Upper lobe of left lung (tissue), 4 donors: ENCODE data around the gene TBL1XR1.

ENCODE experiments used
- EP300 ChIP-seq, 4 donors: sonication (generic); formaldehyde crosslinking; IDR thresholded peaks; one replicate each; pipeline ENCODE4 v1.5.1; 2017; ENCODE audit warnings: antibody characterized with exemption in 4 of 4, control low read depth in 2 of 4
- POLR2A ChIP-seq, 4 donors: fragments of 450-650 bp; IDR thresholded peaks; one replicate each; pipeline ENCODE4 v1.5.1; 2016 to 2017; ENCODE audit warnings: antibody characterized with exemption in 4 of 4, mild to moderate bottlenecking in 2 of 4
- POLR2AphosphoS5 ChIP-seq, 2 donors: sonication (generic); formaldehyde crosslinking; IDR thresholded peaks; one replicate each; pipeline ENCODE4 v1.5.1; 2017; ENCODE audit warnings: antibody characterized with exemption in 2 of 2
- TF ChIP-seq, protein P1 (sequence below), 6 experiments: fragments of 450-650 bp in 4 of 6; fragments of 200-600 bp in 2 of 6; sonication (generic) in 2 of 6; IDR thresholded peaks; one replicate each; pipeline ENCODE4 v1.5.1; 2016 to 2019; ENCODE audit warnings: antibody characterized with exemption in 6 of 6

DNA sequence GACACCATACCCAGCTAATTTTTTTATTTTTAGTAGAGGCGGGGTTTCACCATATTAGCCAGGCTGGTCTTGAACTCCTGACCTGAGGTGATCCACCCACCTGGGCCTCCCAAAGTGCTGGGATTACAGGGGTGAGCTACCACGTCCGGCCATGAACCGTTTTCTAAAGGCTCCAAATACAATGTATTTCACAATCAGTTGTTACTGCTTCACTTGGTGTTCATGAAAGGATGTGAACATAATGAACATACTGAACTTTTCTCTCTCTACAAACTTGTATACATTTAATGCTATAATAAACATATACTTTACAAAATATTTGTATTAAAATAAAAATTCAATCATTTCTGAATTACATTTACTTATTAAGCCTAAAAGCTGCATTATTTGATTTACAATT, 28.9 kb downstream of the TBL1XR1 start:
- TF ChIP-seq POLR2A (IDR thresholded peaks at IDR 0.05): no peak
- TF ChIP-seq, protein P1, sequence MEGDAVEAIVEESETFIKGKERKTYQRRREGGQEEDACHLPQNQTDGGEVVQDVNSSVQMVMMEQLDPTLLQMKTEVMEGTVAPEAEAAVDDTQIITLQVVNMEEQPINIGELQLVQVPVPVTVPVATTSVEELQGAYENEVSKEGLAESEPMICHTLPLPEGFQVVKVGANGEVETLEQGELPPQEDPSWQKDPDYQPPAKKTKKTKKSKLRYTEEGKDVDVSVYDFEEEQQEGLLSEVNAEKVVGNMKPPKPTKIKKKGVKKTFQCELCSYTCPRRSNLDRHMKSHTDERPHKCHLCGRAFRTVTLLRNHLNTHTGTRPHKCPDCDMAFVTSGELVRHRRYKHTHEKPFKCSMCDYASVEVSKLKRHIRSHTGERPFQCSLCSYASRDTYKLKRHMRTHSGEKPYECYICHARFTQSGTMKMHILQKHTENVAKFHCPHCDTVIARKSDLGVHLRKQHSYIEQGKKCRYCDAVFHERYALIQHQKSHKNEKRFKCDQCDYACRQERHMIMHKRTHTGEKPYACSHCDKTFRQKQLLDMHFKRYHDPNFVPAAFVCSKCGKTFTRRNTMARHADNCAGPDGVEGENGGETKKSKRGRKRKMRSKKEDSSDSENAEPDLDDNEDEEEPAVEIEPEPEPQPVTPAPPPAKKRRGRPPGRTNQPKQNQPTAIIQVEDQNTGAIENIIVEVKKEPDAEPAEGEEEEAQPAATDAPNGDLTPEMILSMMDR (IDR thresholded peaks at IDR 0.05): no peak
- no peak for TF ChIP-seq POLR2AphosphoS5 (IDR thresholded peaks at IDR 0.05)
- no peak for TF ChIP-seq EP300 (IDR thresholded peaks at IDR 0.05)
